ENCODE data around the gene NPIPB8. TPM values are rescaled to one million over a fixed set of nuclear protein-coding genes. Genes with fewer than 3 reads are reported as not detected.
A peak's percentile ranks its signal among the peaks of the same experiment; 100 is the strongest.
"Not testable (repeated sequence)": the region's sequence is repeated elsewhere in the genome, so short reads cannot be mapped to it uniquely, and the experiment has no call there.

The NPIPB8 gene
- total RNA-seq, 4 donors from 2014 or later = 0.27 to 0.32 TPM; not detected in 2

- H3K4me1 ChIP-seq = peaks cover 12 to 30% (median 21%) of the 10 kb centered on the region in 4 donors
- intact Hi-C loops (cut with DNase I; ENCODE audit: low total_unique reads) (no loop called here), in situ Hi-C loops (cut with MboI; ENCODE audit: low pct_ligation_motif_present in 1 of 4, low pct_unique_long_range_greater_than_20kb in 1 of 4, low sequenced_read_pairs in 3 of 4) (no loop called here)
- no peak overlapping the region for H3K27ac ChIP-seq
- no peaks in the 10 kb centered on the region for H3K27me3 ChIP-seq
- no peaks in the 10 kb centered on the region for H3K9me3 ChIP-seq
- no peak for TF ChIP-seq CTCF (IDR thresholded peaks at IDR 0.05)
- no peak for TF ChIP-seq POLR2AphosphoS5 (IDR thresholded peaks at IDR 0.05)
- no peak for TF ChIP-seq EP300 (IDR thresholded peaks at IDR 0.05; ENCODE audit: low read depth)
- no peak for TF ChIP-seq POLR2A (IDR thresholded peaks at IDR 0.05)
- WGBS, 2 donors (ENCODE audit: low coverage in 1 of 2) = 89 to 100% methylated on average over 3 to 16 of the region's 16 CpGs
- DNase-seq = no peak
- no peaks in the 10 kb centered on the region for H3K36me3 ChIP-seq
- H3K4me3 ChIP-seq = no peak overlapping the region
These were observed 31.4 kb upstream of the NPIPB8 start for GRCh38 chr16:28606291-28607115.

- peaks cover 12 to 30% (median 21%) of the 10 kb centered on the region in 4 donors for H3K4me1 ChIP-seq
- in situ Hi-C loops (cut with MboI; ENCODE audit: low pct_ligation_motif_present in 1 of 4, low pct_unique_long_range_greater_than_20kb in 1 of 4, low sequenced_read_pairs in 3 of 4) = no loop called here
- intact Hi-C loops (cut with DNase I; ENCODE audit: low total_unique reads) = no loop called here
- H3K9me3 ChIP-seq = no peaks in the 10 kb centered on the region
- H3K27me3 ChIP-seq = no peaks in the 10 kb centered on the region
- WGBS, 2 donors (ENCODE audit: low coverage in 1 of 2) = 94% methylated on average over 9 of the region's 9 CpGs; no CpG with 5 or more reads in 1 of the 2 donors
- no peak for TF ChIP-seq POLR2A (IDR thresholded peaks at IDR 0.05)
- TF ChIP-seq POLR2AphosphoS5 (IDR thresholded peaks at IDR 0.05) = no peak
- TF ChIP-seq CTCF (IDR thresholded peaks at IDR 0.05) = no peak
- no peak for TF ChIP-seq EP300 (IDR thresholded peaks at IDR 0.05; ENCODE audit: low read depth)
- H3K4me3 ChIP-seq = no peak overlapping the region
- no peaks in the 10 kb centered on the region for H3K36me3 ChIP-seq
- peak; percentile 6 for DNase-seq
- no peak overlapping the region for H3K27ac ChIP-seq
These were observed 30.7 kb upstream of the NPIPB8 start for GRCh38 chr16:28607116-28607623.

GRCh38 chr16:28607681-28608495, 30.0 kb upstream of the NPIPB8 start:
- intact Hi-C loops (cut with DNase I; ENCODE audit: low total_unique reads); in situ Hi-C loops (cut with MboI; ENCODE audit: low pct_ligation_motif_present in 1 of 4, low pct_unique_long_range_greater_than_20kb in 1 of 4, low sequenced_read_pairs in 3 of 4); H3K4me3 ChIP-seq; H3K36me3 ChIP-seq; H3K9me3 ChIP-seq; H3K27me3 ChIP-seq; H3K27ac ChIP-seq: not testable (repeated sequence)
- WGBS, 2 donors (ENCODE audit: low coverage in 1 of 2) = 91 to 92% methylated on average over 4 to 10 of the region's 10 CpGs
- peak; percentile 7 for DNase-seq
- H3K4me1 ChIP-seq = peaks cover 12 to 30% (median 21%) of the 10 kb centered on the region in 4 donors

- in situ Hi-C loops (cut with MboI; ENCODE audit: low pct_ligation_motif_present in 1 of 4, low pct_unique_long_range_greater_than_20kb in 1 of 4, low sequenced_read_pairs in 3 of 4); H3K27ac ChIP-seq; H3K4me3 ChIP-seq; DNase-seq; H3K27me3 ChIP-seq; intact Hi-C loops (cut with DNase I; ENCODE audit: low total_unique reads); H3K36me3 ChIP-seq; H3K9me3 ChIP-seq: not testable (repeated sequence)
- peaks cover 12 to 30% (median 21%) of the 10 kb centered on the region in 4 donors for H3K4me1 ChIP-seq
- WGBS, 2 donors (ENCODE audit: low coverage in 1 of 2) = 91% methylated on average over 7 of the region's 7 CpGs; no CpG with 5 or more reads in 1 of the 2 donors
These were observed 29.4 kb upstream of the NPIPB8 start for GRCh38 chr16:28608496-28608808.

GRCh38 chr16:28608867-28609596, 28.8 kb upstream of the NPIPB8 start:
- in situ Hi-C loops (cut with MboI; ENCODE audit: low pct_ligation_motif_present in 1 of 4, low pct_unique_long_range_greater_than_20kb in 1 of 4, low sequenced_read_pairs in 3 of 4); intact Hi-C loops (cut with DNase I; ENCODE audit: low total_unique reads); H3K9me3 ChIP-seq; H3K36me3 ChIP-seq; H3K27me3 ChIP-seq: not testable (repeated sequence)
- DNase-seq = peak; percentile 39
- H3K4me1 ChIP-seq = peaks cover 12 to 30% (median 21%) of the 10 kb centered on the region in 4 donors
- H3K4me3 ChIP-seq = peak overlapping the region; percentile 0 to 40 (median 28)
- 79% methylated on average over 11 of the region's 11 CpGs; no CpG with 5 or more reads in 1 of the 2 donors for WGBS, 2 donors (ENCODE audit: low coverage in 1 of 2)
- H3K27ac ChIP-seq = peak overlapping the region; percentile 74 to 84 (median 78)
